Measurements from ENCODE around the gene VPS50. TPM values are rescaled to one million over a fixed set of nuclear protein-coding genes. Genes with fewer than 3 reads are reported as not detected.

VPS50 gene
- total RNA-seq, 1 experiment from 2014 or later, result 15.1 TPM

DNA sequence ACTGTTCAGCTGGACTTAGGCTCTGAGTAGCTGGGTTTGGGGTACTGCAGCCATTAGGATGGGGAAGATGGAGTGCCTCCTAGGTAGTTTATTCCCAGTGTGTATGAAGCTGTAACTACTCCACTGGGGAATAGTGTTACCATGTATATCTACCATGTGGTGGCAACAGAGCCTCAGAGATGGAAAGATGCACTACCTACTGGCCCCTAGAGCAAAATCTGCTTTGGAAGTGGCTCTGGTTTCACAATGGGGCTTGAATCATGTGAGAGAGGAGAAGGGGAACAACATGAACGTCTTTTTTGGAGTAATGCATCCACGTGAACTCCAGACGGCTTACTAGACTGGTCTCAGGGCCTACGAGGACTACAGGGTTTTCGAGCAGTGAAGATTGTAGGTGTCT, 175.1 kb downstream of the VPS50 start:
- intact Hi-C loops (cut with micrococcal nuclease), result no loop called here
- no peaks in the 10 kb centered on the region for H3K9me2 ChIP-seq (ENCODE audit: insufficient read depth)
- no peak overlapping the region for H3K27ac ChIP-seq (ENCODE audit: low read depth, low read length)
- no peak overlapping the region for H3K9ac ChIP-seq (ENCODE audit: low read length)
- no peaks in the 10 kb centered on the region for H3K79me2 ChIP-seq (ENCODE audit: insufficient read depth, low read length)
- H3K4me3 ChIP-seq (replicated peaks in 1 of 2; ENCODE audit: low read depth in 1 of 2, low read length in 2 of 2), result no peak overlapping the region
- no peaks in the 10 kb centered on the region for H3K27me3 ChIP-seq (ENCODE audit: insufficient read depth, low read length)
- no TSS peak for BruUV-seq (replicated peaks)
- TF ChIP-seq EZH2 (IDR thresholded peaks at IDR 0.05) (no peak), YY1 (IDR thresholded peaks at IDR 0.05; ENCODE audit: extremely low read depth, insufficient replicate concordance, low read depth, low read length) (no peak), SP1 (IDR thresholded peaks at IDR 0.05; ENCODE audit: low read depth) (no peak), FOSL1 (IDR thresholded peaks at IDR 0.05; ENCODE audit: low read depth) (no peak), SIN3A (IDR thresholded peaks at IDR 0.05; ENCODE audit: low read depth) (no peak), SRF (IDR thresholded peaks at IDR 0.05; ENCODE audit: low read depth) (no peak)
- TF ChIP-seq, protein P1, sequence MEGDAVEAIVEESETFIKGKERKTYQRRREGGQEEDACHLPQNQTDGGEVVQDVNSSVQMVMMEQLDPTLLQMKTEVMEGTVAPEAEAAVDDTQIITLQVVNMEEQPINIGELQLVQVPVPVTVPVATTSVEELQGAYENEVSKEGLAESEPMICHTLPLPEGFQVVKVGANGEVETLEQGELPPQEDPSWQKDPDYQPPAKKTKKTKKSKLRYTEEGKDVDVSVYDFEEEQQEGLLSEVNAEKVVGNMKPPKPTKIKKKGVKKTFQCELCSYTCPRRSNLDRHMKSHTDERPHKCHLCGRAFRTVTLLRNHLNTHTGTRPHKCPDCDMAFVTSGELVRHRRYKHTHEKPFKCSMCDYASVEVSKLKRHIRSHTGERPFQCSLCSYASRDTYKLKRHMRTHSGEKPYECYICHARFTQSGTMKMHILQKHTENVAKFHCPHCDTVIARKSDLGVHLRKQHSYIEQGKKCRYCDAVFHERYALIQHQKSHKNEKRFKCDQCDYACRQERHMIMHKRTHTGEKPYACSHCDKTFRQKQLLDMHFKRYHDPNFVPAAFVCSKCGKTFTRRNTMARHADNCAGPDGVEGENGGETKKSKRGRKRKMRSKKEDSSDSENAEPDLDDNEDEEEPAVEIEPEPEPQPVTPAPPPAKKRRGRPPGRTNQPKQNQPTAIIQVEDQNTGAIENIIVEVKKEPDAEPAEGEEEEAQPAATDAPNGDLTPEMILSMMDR (IDR thresholded peaks at IDR 0.05 in 2 of 3, conservative IDR thresholded peaks at IDR 0.05 in 1 of 3; ENCODE audit: borderline replicate concordance in 1 of 3, insufficient read depth in 1 of 3, low read depth in 2 of 3, low read length in 2 of 3), result no peak
- H3K9me3 ChIP-seq (ENCODE audit: control insufficient read depth in 1 of 2, insufficient read depth in 1 of 2, low read depth in 1 of 2, low read length in 2 of 2), result no peaks in the 10 kb centered on the region
- no peak for DNase-seq (ENCODE audit: low read depth, low spot score)
- no peaks in the 10 kb centered on the region for H3K36me3 ChIP-seq (ENCODE audit: control insufficient read depth in 1 of 2, insufficient read depth in 2 of 2, low read length in 2 of 2)
- RAD21 ChIA-PET (ENCODE audit: low non-redundant PET in 1 of 2, low total read pairs in 2 of 2, uncharacterized antibody in 2 of 2, unreplicated experiment in 2 of 2), result no interaction called here
- POLR2A ChIA-PET, result no interaction called here
- no peaks in the 10 kb centered on the region for H4K20me1 ChIP-seq (ENCODE audit: insufficient read depth)
- no peak for ATAC-seq
- no peak overlapping the region for H3K4me2 ChIP-seq (ENCODE audit: low read length)
- CTCF ChIA-PET, result no interaction called here
- H3K4me1 ChIP-seq (ENCODE audit: control insufficient read depth in 1 of 2, insufficient read depth in 2 of 2, low read length in 2 of 2), result no peaks in the 10 kb centered on the region
- no peak overlapping the region for H2AFZ ChIP-seq (ENCODE audit: low read depth, low read length, poor library complexity, severe bottlenecking)

DNA sequence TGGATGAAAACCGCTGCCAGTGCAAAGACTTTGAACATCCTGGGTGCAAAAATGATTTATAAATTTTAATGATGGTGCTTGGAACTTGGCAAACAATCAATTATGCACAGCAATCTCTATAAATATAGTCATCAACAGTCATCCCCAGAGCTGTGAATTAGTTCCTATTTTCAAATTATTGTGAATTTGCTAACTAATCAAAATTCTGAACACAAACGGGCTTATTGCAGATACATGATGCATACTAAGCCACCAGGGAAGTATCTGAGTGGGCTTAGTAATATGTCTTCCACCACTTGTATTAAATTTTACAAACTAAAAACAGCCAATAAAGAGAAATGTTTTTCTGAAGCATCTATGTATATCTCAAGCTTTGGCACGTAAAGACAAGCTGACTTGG, 177.2 kb downstream of the VPS50 start:
- no peaks in the 10 kb centered on the region for H4K20me1 ChIP-seq (ENCODE audit: insufficient read depth)
- no peak overlapping the region for H3K4me2 ChIP-seq (ENCODE audit: low read length)
- no peaks in the 10 kb centered on the region for H3K4me1 ChIP-seq (ENCODE audit: control insufficient read depth in 1 of 2, insufficient read depth in 2 of 2, low read length in 2 of 2)
- no peak overlapping the region for H2AFZ ChIP-seq (ENCODE audit: low read depth, low read length, poor library complexity, severe bottlenecking)
- RAD21 ChIA-PET (ENCODE audit: low non-redundant PET in 1 of 2, low total read pairs in 2 of 2, uncharacterized antibody in 2 of 2, unreplicated experiment in 2 of 2), result no interaction called here
- CTCF ChIA-PET, result interaction anchor here (0.6 kb wide), 1 partner anchor 414 kb away, joined by 3 read pairs; no protein-coding TSS in a partner anchor
- DNase-seq (ENCODE audit: low read depth, low spot score), result no peak
- no peaks in the 10 kb centered on the region for H3K36me3 ChIP-seq (ENCODE audit: control insufficient read depth in 1 of 2, insufficient read depth in 2 of 2, low read length in 2 of 2)
- POLR2A ChIA-PET, result no interaction called here
- H3K27me3 ChIP-seq (ENCODE audit: insufficient read depth, low read length), result no peaks in the 10 kb centered on the region
- H3K9me2 ChIP-seq (ENCODE audit: insufficient read depth), result no peaks in the 10 kb centered on the region
- BruUV-seq (replicated peaks), result no TSS peak
- no peak overlapping the region for H3K4me3 ChIP-seq (replicated peaks in 1 of 2; ENCODE audit: low read depth in 1 of 2, low read length in 2 of 2)
- no peaks in the 10 kb centered on the region for H3K9me3 ChIP-seq (ENCODE audit: control insufficient read depth in 1 of 2, insufficient read depth in 1 of 2, low read depth in 1 of 2, low read length in 2 of 2)
- intact Hi-C loops (cut with micrococcal nuclease), result no loop called here
- no peak overlapping the region for H3K9ac ChIP-seq (ENCODE audit: low read length)
- no peaks in the 10 kb centered on the region for H3K79me2 ChIP-seq (ENCODE audit: insufficient read depth, low read length)
- H3K27ac ChIP-seq (ENCODE audit: low read depth, low read length), result no peak overlapping the region
- no peak for ATAC-seq
- TF ChIP-seq JUND (IDR thresholded peaks at IDR 0.05) (no peak), CEBPB (IDR thresholded peaks at IDR 0.05; ENCODE audit: low read depth) (no peak)

Other genes with a start within 250 kb of the VPS50 start
- 5.3 TPM for gene SAMD9, start 114.4 kb upstream of the VPS50 start, total RNA-seq (2021; ENCODE audit: unreplicated experiment)
- gene SAMD9L, start 84.0 kb upstream of the VPS50 start, total RNA-seq (2021; ENCODE audit: unreplicated experiment), result 0.15 TPM
- not detected for gene HEPACAM2, start 5.9 kb upstream of the VPS50 start, total RNA-seq (2021; ENCODE audit: unreplicated experiment)